ENCODE measurements around the gene ATP2C1. TPM values are rescaled to one million over a fixed set of nuclear protein-coding genes. Genes with fewer than 3 reads are reported as not detected.

Gene ATP2C1
- total RNA-seq, 4 donors from 2014 or later, result 55.1 to 69.9 (median 64.3) TPM

GRCh38 chr3:130915567-130916292 is 21.8 kb downstream of the ATP2C1 start:
- Histone ChIP-seq H3K4me1 (no peaks in the 10 kb centered on the region), H3K36me3 (peaks cover 4% of the 10 kb centered on the region), H3K27ac (no peak overlapping the region), H3K27me3 (no peaks in the 10 kb centered on the region), H3K9me3 (peaks cover 4% of the 10 kb centered on the region), H3K4me3 (no peak overlapping the region)
- TF ChIP-seq CTCF (IDR thresholded peaks at IDR 0.05) (no peak), POLR2A (IDR thresholded peaks at IDR 0.05) (no peak), EP300 (IDR thresholded peaks at IDR 0.05) (no peak), POLR2AphosphoS5 (IDR thresholded peaks at IDR 0.05) (no peak)
- WGBS, result 84% methylated on average over 7 of the region's 7 CpGs
- DNase-seq (ENCODE audit: low spot score in 2 of 2), result no peak

DNA sequence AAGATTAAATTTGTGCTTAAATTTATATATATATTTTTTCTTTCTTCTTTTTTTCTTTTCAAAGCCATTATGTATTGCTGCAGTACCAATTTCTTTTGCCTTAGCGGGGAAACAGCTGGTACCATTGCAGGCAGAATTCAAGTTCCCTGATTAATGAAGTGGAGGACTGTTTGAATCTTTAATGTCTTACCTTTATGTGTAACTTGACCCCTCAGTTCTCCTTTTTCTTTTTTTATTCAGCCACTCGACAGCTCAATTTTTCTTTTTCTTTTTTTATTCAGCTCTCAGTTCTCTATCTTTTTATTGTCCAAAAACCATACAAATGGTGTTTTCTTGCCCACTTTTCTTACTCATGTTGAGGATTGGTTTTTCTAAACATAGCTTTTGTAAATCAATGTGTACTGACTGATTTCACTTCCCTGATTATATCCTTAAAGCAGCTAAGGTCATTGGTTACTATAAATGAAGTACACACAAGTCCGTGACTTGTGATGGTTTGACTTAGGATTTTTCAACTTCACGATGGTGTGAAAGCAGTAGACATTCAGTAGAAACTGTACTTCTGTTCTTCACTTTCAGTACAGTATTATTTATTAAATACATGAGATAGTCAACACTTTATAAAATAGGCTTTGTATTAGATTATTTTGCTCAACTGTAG is 22.8 kb downstream of the ATP2C1 start:
- Histone ChIP-seq H3K36me3 (peaks cover 4% of the 10 kb centered on the region), H3K4me1 (no peaks in the 10 kb centered on the region), H3K27me3 (no peaks in the 10 kb centered on the region), H3K9me3 (peaks cover 4% of the 10 kb centered on the region), H3K27ac (no peak overlapping the region), H3K4me3 (no peak overlapping the region)
- no peak for DNase-seq (ENCODE audit: low spot score in 2 of 2)
- 91% methylated on average over 4 of the region's 4 CpGs for WGBS
- TF ChIP-seq EP300 (IDR thresholded peaks at IDR 0.05), result no peak
- no peak for TF ChIP-seq POLR2A (IDR thresholded peaks at IDR 0.05)
- TF ChIP-seq POLR2AphosphoS5 (IDR thresholded peaks at IDR 0.05), result no peak
- no peak for TF ChIP-seq CTCF (IDR thresholded peaks at IDR 0.05)

DNA sequence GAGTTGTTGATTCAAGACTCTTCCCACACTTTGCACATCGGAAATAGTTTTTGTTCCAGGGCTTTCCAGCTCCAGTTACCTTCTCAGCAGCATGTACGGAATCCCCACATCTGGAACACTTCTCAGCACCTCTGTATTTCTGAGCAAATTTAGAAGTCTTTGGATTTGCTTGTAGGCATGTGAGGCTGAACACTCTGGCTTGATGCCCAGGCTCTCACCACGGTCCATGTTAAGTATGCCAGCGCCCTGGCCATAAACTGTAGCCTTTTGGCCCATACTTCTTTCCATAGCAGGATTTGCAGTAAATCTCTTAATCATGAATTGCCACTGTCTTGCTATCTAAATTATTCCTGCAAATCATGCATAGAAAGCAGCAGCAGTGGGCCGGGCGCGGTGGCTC is 24.4 kb downstream of the ATP2C1 start:
- no peak overlapping the region for H3K4me3 ChIP-seq
- 86% methylated on average over 7 of the region's 7 CpGs for WGBS
- DNase-seq (ENCODE audit: low spot score in 2 of 2), result no peak

DNA sequence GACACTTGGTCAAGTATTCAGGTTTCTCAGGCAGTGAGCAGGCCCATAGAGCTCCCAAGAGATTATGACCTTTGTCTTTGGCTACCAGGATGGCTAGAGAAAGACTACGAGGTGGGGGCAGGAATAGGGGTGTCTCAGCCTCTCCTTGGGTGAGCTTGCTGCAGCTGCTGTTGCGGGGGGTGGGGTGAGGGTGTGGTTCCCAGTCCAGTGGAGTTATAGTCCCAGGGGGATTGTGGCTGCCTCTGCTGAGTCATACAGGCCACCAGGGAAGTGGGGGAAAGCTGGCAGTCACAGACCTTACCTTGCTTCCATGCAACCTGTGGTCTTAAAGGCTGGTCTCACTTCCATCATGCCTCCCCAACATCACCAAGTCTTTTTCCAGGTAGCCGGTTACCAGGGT is 31.7 kb downstream of the ATP2C1 start:
- peaks cover 3% of the 10 kb centered on the region for H3K9me3 ChIP-seq
- H3K4me1 ChIP-seq, result peaks cover 5% of the 10 kb centered on the region
- WGBS, result 90% methylated on average over 3 of the region's 3 CpGs
- H3K36me3 ChIP-seq, result no peaks in the 10 kb centered on the region
- H3K27me3 ChIP-seq, result no peaks in the 10 kb centered on the region
- no peak overlapping the region for H3K4me3 ChIP-seq
- H3K27ac ChIP-seq, result no peak overlapping the region
- no peak for TF ChIP-seq EP300 (IDR thresholded peaks at IDR 0.05)
- DNase-seq (ENCODE audit: low spot score in 2 of 2), result no peak

More for the DNA sequence above, 24.4 kb downstream of the ATP2C1 start:
- Histone ChIP-seq H3K27ac (no peak overlapping the region), H3K27me3 (no peaks in the 10 kb centered on the region), H3K36me3 (peaks cover 4% of the 10 kb centered on the region), H3K9me3 (peaks cover 4% of the 10 kb centered on the region), H3K4me1 (no peaks in the 10 kb centered on the region)
- TF ChIP-seq CTCF (IDR thresholded peaks at IDR 0.05) (no peak), POLR2A (IDR thresholded peaks at IDR 0.05) (no peak), EP300 (IDR thresholded peaks at IDR 0.05) (no peak), POLR2AphosphoS5 (IDR thresholded peaks at IDR 0.05) (no peak)

- TF ChIP-seq EP300 (IDR thresholded peaks at IDR 0.05) (no peak), POLR2A (IDR thresholded peaks at IDR 0.05) (no peak), CTCF (IDR thresholded peaks at IDR 0.05) (no peak), POLR2AphosphoS5 (IDR thresholded peaks at IDR 0.05) (no peak)
- Histone ChIP-seq H3K4me3 (no peak overlapping the region), H3K4me1 (peaks cover 5% of the 10 kb centered on the region), H3K27ac (no peak overlapping the region), H3K36me3 (no peaks in the 10 kb centered on the region), H3K27me3 (no peaks in the 10 kb centered on the region), H3K9me3 (peaks cover 3% of the 10 kb centered on the region)
- WGBS, result 77% methylated on average over 6 of the region's 6 CpGs
- no peak for DNase-seq (ENCODE audit: low spot score in 2 of 2)
These were observed 32.6 kb downstream of the ATP2C1 start for GRCh38 chr3:130926504-130926903.
